HepG2 (cell line): ENCODE results near the gene UCN. TPM values are rescaled to one million over a fixed set of nuclear protein-coding genes. Genes with fewer than 3 reads are reported as not detected.

ENCODE experiments used
- FIP1L1 ChIP-seq: fragments of 200-400 bp; formaldehyde crosslinking; IDR thresholded peaks from 2 replicates; pipeline ENCODE4 v1.6.1; 2018; ENCODE audit warnings: low read depth, mild to moderate bottlenecking, low read length, moderate library complexity, borderline replicate concordance; ENCODE audit not compliant: insufficient read depth
- PCBP2 ChIP-seq: fragments of 200-400 bp; formaldehyde crosslinking; optimal IDR thresholded peaks from 2 replicates; pipeline ENCODE3; 2018; ENCODE audit warnings: low read length, low read depth; ENCODE audit not compliant: poor library complexity, severe bottlenecking
- SAFB2 ChIP-seq: sonication (generic); formaldehyde crosslinking; IDR thresholded peaks from 2 replicates; pipeline ENCODE4 v1.5.1; 2020; ENCODE audit warnings: missing genetic modification reagents, low read depth, mild to moderate bottlenecking, borderline replicate concordance
- SP4 ChIP-seq: sonication (generic); formaldehyde crosslinking; IDR thresholded peaks from 2 replicates; pipeline ENCODE4 v1.8.1; 2023; ENCODE audit warnings: mild to moderate bottlenecking, missing genetic modification reagents
- SRSF1 ChIP-seq: fragments of 200-400 bp; formaldehyde crosslinking; optimal IDR thresholded peaks from 2 replicates; pipeline ENCODE3; 2017; ENCODE audit warnings: mild to moderate bottlenecking, low read depth, low read length, moderate library complexity
- TBX3 ChIP-seq: fragments of 450-650 bp; IDR thresholded peaks from 2 replicates; pipeline ENCODE4 v1.6.1; 2017; ENCODE audit warnings: antibody characterized with exemption, mild to moderate bottlenecking, inconsistent platforms, borderline replicate concordance
- TP53 ChIP-seq: sonication (generic); formaldehyde crosslinking; conservative IDR thresholded peaks from 2 replicates; pipeline ENCODE4 v1.4.0; 2020; ENCODE audit warnings: missing genetic modification reagents
- ZFP36L1 ChIP-seq: sonication (generic); formaldehyde crosslinking; IDR thresholded peaks from 2 replicates; pipeline ENCODE4 v1.8.0; 2022; ENCODE audit warnings: mild to moderate bottlenecking, missing genetic modification reagents, moderate library complexity
- ZHX2 ChIP-seq, 2 experiments: sonication (generic) in 1 of 2; formaldehyde crosslinking in 1 of 2; IDR thresholded peaks; 2 replicates each; pipeline versions ENCODE4 v1.6.1 to v1.9.0; 2014 to 2022; ENCODE audit warnings: antibody characterized with exemption in 1 of 2, borderline replicate concordance in 1 of 2, inconsistent platforms in 1 of 2, low read depth in 1 of 2, missing genetic modification reagents in 1 of 2
- ZNF451 ChIP-seq: sonication (generic); formaldehyde crosslinking; IDR thresholded peaks from 2 replicates; pipeline ENCODE4 v1.5.0; 2020; ENCODE audit warnings: mild to moderate bottlenecking, missing genetic modification reagents
- ZNF556 ChIP-seq: sonication (generic); formaldehyde crosslinking; IDR thresholded peaks from 2 replicates; pipeline ENCODE4 v1.4.0; 2020; ENCODE audit warnings: mild to moderate bottlenecking, missing genetic modification reagents, borderline replicate concordance
- ZNF616 ChIP-seq: sonication (generic); formaldehyde crosslinking; IDR thresholded peaks from 2 replicates; pipeline ENCODE4 v1.5.0; 2020; ENCODE audit warnings: low read depth, mild to moderate bottlenecking, missing genetic modification reagents
- ZNF644 ChIP-seq: IDR thresholded peaks from 2 replicates; pipeline ENCODE4 v1.6.1; 2016; ENCODE audit warnings: low read depth
- ZNF652 ChIP-seq: IDR thresholded peaks from 2 replicates; pipeline ENCODE4 v1.6.1; 2016; ENCODE audit warnings: low read depth, borderline replicate concordance
- ZNF720 ChIP-seq: sonication (generic); formaldehyde crosslinking; IDR thresholded peaks from 2 replicates; pipeline ENCODE4 v1.4.0; 2020; ENCODE audit warnings: missing genetic modification reagents
- ZSCAN9 ChIP-seq: IDR thresholded peaks from 2 replicates; pipeline ENCODE4 v1.6.1; 2016; ENCODE audit warnings: borderline replicate concordance
- polyA plus RNA-seq, 8 experiments: library from polyadenylated mRNA; depleted of rRNA in 3 of 8; stranded (reverse) in 7 of 8; unstranded in 1 of 8; fragments of >200 nt; fragmentation: Illumina TruSeq in 4 of 8; extraction: Trizol in 4 of 8; gene quantifications; 2 replicates each; pipeline versions ENCODE4 v1.2.1 to v1.2.3, GENCODE V29; 2011 to 2016; ENCODE audit warnings: low read depth in 4 of 8, missing spikeins in 1 of 8, mixed read lengths in 1 of 8; ENCODE audit not compliant: insufficient read depth in 1 of 8
- total RNA-seq, 5 experiments: library from RNA; depleted of rRNA; stranded (reverse); fragments of >200 nt; fragmentation: Illumina TruSeq; extraction: Trizol; gene quantifications; 2 replicates each; pipeline ENCODE4 v1.2.3, GENCODE V29; 2016; ENCODE audit warnings: low read depth in 1 of 5
- TF ChIP-seq, protein P1 (sequence below): sonication (generic); formaldehyde crosslinking; IDR thresholded peaks from 2 replicates; pipeline ENCODE4 v1.5.1; 2020; ENCODE audit warnings: missing genetic modification reagents, mild to moderate bottlenecking, borderline replicate concordance
- TF ChIP-seq, protein P2 (sequence below): sonication (generic); IDR thresholded peaks from 2 replicates; pipeline ENCODE4 v1.6.1; 2016; ENCODE audit warnings: low read depth, borderline replicate concordance
- TF ChIP-seq, protein P3 (sequence below): sonication (generic); formaldehyde crosslinking; IDR thresholded peaks from 2 replicates; pipeline ENCODE4 v1.8.0; 2022; ENCODE audit warnings: mild to moderate bottlenecking, missing genetic modification reagents, moderate library complexity

Gene UCN
- total and polyA plus RNA-seq, 2 of the 13 experiments (the other 11 are each of a cell fraction or from before 2014, with no cell fraction given), result 1.2 to 2.3 TPM

DNA sequence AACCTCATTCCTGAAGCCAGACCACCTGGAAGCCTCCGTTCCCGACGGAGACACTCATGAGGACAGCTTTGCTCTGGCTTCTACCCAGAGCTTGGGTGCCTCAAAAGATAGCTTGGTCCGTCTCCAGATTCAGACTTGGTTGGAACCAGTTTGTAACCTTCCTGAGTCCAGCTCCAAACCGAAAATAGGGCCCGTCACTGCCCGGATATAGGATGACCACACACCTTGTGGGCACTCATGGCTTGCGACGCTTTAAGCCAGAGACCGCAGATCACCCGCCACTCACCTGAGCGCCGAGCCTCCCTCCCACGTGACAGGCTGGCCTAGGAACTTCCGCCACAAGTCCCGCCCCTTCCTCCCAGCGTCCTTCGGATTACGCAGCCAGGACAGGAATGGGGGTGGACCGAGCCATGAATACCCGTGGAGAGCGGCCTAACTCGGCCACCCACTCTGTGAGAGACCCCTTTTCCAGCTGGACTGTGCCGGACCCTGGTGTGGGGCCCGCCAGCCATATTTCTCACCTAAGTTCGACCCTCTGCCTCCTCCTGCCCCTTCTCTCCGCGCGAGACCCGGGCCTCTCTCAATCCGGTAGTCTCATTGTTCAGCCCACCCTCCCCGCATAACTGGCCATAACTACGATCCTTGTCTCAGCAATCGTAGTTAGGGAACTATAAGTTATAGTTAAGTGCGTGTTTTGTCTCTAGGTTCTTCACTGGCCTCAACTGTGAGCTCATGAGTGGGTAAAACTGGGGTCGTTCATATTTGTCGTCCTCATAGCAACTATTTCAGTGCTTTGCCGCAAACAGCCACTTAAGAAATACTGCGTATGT is 14.7 kb upstream of the UCN start, which contains the start of gene MPV17 (continued):
- TF ChIP-seq ZNF556 (CRISPR knock-in tag) (0 out of 2 replicates have a peak, but pooled peaks have one; percentile 44), ZNF644 (CRISPR knock-in tag) (no peak), FIP1L1 (no peak; the same call in 1 of the 2 replicates), ZFP36L1 (CRISPR knock-in tag) (peak; percentile 86; the same call in 1 of the 2 replicates), TP53 (no peak; the same call in 1 of the 2 replicates), PCBP2 (no peak), TBX3 (no peak), ZSCAN9 (CRISPR knock-in tag) (peak; percentile 94), SAFB2 (CRISPR knock-in tag) (peak; percentile 29; the same call in 1 of the 2 replicates), ZNF451 (CRISPR knock-in tag) (peak; percentile 95), ZNF616 (CRISPR knock-in tag) (no peak; the same call in 1 of the 2 replicates), SRSF1 (peak; percentile 96), SP4 (CRISPR knock-in tag) (peak; percentile 91), ZNF720 (CRISPR knock-in tag) (no peak), ZNF652 (CRISPR knock-in tag) (no peak; the same call in 1 of the 2 replicates), ZHX2 (IDR thresholded peaks at IDR 0.05; ENCODE audit: low read depth) (no peak; the same call in none of the 2 replicates), ZHX2 (CRISPR knock-in tag; IDR thresholded peaks at IDR 0.05; ENCODE audit: borderline replicate concordance) (0 out of 2 replicates have a peak, but pooled peaks have one; percentile 73)
- TF ChIP-seq, protein P1, sequence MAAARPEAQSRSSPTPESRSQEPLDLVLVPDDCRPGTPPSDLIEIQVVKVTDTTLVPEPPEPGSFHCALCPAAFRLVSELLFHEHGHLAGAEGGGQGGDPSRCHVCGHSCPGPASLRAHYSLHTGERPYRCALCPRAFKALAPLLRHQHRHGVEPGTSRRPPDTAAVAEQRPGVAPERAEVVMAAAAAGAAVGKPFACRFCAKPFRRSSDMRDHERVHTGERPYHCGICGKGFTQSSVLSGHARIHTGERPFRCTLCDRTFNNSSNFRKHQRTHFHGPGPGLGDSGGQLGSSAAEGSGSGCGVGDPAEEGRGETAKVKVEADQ (CRISPR knock-in tag), result peak; percentile 50; the same call in 1 of the 2 replicates
- TF ChIP-seq, protein P2, sequence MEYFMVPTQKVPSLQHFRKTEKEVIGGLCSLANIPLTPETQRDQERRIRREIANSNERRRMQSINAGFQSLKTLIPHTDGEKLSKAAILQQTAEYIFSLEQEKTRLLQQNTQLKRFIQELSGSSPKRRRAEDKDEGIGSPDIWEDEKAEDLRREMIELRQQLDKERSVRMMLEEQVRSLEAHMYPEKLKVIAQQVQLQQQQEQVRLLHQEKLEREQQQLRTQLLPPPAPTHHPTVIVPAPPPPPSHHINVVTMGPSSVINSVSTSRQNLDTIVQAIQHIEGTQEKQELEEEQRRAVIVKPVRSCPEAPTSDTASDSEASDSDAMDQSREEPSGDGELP, result peak; percentile 90; the same call in 1 of the 2 replicates
- TF ChIP-seq, protein P3, sequence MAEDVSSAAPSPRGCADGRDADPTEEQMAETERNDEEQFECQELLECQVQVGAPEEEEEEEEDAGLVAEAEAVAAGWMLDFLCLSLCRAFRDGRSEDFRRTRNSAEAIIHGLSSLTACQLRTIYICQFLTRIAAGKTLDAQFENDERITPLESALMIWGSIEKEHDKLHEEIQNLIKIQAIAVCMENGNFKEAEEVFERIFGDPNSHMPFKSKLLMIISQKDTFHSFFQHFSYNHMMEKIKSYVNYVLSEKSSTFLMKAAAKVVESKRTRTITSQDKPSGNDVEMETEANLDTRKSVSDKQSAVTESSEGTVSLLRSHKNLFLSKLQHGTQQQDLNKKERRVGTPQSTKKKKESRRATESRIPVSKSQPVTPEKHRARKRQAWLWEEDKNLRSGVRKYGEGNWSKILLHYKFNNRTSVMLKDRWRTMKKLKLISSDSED (CRISPR knock-in tag), result no peak
